HG03442 (cell line): ENCODE measurements around the gene CLEC20A.

Experiments
- ATAC-seq: cut with Tn5 transposase; IDR thresholded peaks from one replicate; pipeline ENCODE4 v1.9.1; 2021; ENCODE audit warnings: mild to moderate bottlenecking, moderate library complexity; ENCODE audit not compliant: unreplicated experiment

The CLEC20A gene

DNA sequence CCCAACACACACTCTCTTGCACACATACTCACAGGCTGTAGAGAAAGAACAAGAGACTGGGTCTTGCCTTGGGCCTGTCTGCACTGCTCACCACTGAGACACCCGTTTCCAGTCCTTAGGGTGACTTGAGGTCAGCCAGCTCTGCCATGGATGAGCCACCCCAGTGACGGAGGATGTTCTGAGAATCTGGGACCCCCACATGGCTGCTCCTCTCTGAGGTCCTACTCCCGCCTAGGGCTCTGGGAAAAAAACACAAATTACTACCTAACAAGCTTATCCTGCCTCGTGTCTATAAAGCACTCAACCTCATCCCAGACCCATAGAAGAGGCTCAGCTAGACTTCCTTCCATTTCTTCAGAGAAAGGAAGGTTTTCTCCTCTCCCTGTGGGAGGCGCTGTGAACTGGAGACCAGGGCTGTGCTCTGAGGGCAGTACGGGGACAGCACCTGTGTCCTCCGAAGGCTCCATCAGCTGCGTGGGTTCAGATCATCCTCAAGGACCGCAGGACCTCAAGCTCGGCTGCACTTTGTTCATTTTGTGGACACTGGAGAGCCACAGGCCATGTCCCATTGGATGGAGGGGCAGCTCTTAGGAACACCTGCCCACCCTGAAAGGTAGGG is 4.3 kb upstream of the CLEC20A start:
- ATAC-seq = no peak

DNA sequence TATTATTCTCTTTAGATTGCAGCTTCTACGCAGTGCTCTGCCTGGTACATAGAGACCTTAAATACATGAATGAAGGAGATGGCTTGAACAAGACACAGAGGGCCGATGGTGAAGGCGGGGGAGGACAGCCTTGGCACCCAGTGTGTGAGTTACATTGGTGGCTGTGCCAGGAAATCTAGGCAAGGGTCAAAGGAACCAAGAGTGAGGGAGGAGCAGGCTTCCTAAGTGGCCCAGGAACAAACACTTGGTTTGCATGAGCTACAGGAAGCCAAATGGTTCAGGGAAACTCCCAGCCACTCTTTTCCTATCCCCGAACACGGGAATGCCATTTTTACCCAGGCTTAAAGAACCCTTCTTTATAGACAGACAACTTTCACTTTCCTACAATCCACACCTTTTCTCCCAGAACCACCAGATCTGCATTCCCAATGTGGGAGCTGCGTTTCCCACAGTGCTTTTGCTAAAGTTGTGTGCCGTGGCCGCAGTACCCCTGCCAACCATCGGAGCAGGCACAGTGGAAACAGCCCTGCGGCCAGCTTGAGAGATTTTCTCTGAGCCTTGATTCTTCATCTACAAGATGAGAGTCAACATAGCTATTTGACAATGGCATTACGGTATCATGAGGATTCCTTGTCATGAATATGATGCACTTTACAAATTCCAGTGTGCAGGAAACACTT is 3.5 kb upstream of the CLEC20A start:
- no peak for ATAC-seq

DNA sequence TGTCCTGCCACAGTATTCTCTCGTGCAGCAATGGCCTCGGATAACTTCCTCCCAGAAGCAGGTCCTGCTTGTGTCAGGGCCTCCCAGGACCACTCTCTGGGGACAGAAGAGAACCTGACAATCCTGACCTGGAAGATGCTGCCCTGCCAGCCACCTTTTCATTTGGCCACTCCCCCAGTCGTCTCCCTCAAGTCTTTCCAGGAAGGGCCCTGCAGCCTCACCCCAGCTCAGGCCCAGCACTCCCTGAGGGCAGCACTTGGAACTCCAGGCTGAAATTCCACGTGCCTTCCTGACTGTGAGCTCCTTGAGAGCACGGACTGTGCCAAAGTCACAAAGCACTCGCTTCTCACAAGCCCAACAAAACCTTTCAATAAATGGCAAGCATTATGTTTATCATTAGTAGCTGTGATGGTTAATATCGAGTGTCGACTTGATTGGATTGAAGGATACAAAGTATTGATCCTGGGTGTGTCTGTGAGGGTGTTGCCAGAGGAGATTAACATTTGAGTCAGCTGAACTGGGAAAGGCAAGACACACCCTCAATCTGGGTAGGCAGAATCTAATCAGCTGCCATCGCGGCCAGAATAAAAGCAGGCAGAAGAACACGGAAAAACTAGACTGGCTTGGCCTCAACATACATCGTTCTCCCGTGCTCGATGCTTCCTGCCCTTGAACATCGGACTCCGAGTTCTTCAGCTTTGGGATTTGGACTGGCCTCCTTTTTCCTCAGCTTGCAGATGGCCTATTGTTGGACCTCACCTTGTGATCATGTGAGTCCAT is 2.3 kb upstream of the CLEC20A start:
- no peak for ATAC-seq

DNA sequence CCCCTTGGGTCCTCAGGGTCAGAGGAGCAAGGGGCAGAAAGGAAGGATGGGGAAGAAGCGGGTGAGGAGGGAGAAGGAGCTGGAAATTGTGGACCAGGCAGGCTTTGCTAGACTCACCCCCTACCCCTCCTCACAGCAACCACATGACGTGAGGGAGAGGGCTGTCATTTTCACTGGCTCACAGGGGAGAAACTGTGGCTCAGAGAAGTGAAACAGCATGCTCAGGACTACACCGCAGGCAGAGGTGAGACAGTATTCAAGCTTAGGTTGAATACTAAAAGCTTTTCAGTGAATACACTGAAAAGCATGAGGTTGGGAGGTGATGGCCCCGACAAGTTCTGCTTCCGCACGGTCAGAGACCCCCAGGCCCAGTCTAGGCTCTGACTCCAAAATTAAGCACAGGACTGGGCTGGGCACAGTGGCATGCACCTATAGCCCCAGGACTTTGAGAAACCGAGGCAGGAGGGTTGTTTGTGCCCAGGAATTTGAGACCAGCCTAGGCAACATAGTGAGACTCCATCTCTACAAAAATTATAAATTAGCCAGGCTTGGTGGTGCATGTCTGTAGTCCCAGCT is 1.2 kb upstream of the CLEC20A start:
- ATAC-seq = no peak

DNA sequence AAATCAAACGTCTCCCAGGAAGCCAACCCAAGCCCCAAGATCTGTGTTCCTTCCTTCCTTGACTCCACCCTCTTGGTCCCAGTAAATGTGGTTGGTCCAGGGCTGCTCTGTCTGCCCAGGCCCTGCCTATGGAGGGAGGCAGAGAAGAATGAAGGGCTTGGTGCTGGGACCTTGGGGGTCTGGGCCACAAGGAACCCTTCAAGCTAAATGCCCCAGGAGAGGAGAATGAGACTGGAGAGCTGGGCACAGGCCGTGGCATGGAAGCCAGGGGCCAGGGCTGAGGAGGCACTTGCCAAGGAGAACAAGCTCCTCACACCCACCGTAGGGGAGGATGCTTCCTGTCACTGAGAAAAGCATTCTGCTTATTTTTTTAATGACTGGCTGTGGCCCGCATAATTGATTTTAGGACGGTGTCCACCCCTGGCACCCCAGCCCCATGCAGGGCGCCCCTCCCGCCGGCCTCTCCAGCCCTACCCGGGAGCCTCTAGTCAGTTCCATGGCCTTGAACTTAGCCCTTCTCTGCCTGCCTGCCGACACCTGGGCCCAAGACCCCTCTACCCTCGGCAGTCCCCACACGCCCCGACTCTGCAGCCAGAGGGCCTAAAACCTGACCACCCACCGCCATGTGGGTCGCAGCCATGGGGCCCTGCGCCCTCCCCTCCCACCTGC is 889 bp downstream of the CLEC20A start:
- ATAC-seq = no peak

DNA sequence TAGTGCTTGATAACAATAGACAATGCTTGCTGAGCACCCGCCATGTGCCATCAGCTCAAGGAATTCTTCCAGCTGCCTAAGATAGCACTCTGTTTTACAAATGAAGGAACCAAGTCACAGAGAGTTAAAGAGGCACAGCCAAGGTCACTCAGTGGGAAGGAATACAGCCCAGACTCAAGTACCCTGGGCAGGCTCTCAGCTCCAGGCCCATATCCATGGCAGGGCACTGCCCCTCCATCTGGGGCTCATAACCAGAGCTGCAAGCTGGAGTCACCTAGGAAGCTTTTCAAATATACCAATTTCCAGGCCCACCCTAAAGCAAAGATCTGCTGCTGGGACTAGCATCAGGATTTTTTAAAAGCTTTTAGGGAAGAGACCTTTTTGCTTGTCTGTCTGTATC is 1.6 kb downstream of the CLEC20A start:
- ATAC-seq = no peak

DNA sequence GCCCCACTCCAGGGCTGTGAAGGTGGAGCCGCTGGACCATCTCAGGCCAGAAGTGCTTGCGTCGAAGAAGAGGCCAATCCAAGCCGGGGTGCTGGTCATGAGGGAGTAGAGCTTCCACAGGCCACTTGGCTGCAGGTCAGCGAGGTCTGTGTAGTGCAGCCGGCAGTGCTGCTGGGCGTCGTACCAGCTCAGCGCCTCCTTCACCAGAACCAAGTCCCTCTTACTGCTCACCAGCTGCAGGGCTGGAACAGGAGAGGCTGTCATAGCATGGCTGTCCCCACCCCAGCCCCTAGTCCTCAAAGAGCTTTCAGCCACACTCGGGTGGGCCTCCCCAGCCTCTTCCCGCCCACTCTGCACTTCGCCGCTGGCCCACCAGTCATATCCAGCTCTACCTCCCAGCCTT is 2.2 kb downstream of the CLEC20A start:
- no peak for ATAC-seq

DNA sequence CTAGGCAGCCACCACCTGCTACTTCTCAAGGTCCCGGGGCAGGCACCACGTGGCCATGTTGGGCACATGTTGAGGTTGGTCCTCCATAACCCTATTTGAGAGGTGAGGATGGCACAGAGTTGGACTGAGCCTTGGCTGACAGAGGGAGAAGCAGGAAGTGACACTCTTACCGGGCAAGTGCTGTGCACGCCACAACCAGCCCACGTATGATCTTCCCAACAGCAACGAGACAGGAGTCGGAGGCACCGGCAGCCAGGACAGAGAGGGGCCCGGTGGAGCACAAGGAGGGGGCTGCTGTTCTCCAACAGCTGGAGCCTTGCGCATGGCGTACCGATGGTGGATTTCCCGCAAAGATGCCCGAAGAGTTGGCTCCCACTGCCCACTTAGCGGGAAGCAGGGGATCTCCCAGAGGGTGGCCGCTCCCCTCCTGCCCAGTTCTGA is 3.4 kb downstream of the CLEC20A start:
- ATAC-seq = no peak

DNA sequence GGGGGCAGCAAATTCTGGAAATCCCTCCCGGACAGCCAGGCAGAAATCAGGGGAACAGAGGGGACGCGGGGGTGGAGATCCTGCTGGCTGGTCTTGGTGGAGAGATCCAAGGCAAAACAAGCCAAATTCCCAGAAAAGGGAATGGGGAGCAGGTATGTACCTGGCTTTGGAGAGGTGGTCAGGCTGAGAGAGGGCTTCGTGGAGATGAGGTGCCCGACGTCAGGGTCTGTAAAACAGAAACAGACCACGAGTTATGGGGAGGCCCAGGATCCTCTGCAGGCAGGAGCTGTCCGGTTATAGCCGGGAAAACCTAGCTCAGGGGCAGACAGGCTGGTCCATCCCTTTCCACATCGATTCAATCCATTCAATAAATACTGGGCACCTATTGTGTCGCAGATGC is 4.4 kb downstream of the CLEC20A start:
- ATAC-seq = no peak

DNA sequence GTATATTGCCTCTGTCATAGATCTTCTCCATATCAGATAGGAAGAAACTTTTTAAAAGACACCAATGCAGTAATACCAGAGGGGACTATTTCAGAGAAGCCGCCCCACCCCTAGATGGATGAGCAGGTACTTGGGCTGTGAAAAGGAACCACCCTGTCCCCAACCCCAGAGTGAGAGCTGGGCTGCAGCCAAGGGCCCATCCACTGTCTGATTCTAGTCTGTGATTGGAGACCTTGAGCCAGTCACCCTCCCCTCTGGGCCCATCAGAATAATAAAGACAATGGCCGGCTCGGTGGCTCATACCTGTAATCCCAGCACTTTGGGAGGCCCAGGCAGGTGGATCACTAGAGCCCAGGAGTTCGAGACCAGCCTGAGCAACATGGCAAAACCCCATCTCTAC is 5.0 kb downstream of the CLEC20A start:
- ATAC-seq = no peak

DNA sequence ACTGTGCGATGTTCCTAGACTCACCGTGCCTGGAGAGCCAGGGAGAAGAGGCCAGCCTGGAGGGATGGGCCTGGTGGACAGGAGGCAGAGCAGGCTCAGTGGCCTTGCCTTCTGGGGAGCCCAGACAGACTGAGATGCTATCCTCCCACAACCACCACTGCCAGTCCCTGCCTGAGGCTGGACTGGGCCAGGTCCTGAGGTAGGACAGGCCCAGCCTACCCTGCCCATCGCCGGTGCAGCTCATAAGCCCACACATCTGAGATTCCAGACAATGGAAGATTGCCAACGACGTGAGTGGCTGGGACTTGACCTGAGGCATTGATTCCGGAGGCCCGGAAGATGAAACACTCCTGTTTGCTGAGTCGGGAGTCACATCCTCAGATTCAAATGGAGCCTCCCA is 5.8 kb downstream of the CLEC20A start:
- ATAC-seq = no peak

DNA sequence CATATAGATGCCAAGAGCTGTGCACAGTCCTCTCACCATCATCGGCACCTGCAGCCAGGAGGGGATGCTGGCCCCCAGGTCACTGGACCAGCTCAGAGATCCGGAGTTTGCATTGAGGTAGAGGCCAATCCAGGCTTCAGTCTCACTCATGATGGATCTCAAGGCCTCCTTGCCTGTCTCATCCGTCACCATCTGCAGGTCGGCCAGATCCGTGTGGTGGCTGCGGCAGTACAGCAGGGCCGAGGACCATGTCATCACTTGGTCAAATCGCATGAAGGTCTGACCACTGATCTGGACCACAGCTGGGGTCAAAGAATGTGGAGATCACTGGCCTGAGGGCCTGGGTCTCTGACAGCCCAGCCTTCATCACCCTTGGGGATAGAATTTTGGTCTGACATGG is 6.6 kb downstream of the CLEC20A start:
- no peak for ATAC-seq

DNA sequence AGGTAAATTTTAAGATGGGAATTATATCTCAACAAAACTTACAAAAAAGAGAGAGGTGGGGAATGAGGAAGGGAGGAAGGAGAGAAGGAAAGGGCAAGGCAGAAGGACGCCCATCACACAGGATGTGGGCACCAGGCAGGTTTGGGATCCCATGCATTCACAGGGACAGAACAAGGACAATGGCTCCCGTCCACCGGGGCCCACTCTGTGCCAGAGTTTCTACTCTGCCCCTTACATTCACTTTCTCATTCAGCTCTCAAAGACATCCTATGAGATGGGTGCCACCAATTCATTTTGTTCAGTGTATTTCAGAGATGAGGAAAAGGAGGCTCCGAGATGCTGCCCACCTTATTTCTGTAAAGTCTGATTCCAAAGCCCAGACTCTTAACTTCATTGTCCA is 7.4 kb downstream of the CLEC20A start:
- ATAC-seq = no peak

DNA sequence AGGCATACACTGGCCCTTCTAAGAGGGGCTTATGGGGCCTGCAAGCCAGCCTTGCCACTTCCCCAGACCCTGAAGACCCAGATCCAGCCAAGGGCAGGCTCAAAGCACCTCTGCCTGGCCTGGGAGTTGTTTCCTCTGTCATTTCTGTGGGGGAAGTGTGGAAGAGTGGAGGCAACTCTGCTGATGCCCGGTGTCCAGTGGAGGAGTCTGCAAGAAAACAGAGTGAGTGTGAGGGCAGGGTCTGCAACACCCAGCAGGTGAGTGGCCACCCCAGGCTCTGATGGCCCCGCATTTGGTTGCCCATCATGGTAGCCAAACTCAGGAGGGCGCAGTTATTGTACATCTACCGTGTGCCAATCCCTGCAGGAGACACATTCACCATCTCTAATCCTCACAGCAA is 8.4 kb downstream of the CLEC20A start:
- ATAC-seq = no peak

DNA sequence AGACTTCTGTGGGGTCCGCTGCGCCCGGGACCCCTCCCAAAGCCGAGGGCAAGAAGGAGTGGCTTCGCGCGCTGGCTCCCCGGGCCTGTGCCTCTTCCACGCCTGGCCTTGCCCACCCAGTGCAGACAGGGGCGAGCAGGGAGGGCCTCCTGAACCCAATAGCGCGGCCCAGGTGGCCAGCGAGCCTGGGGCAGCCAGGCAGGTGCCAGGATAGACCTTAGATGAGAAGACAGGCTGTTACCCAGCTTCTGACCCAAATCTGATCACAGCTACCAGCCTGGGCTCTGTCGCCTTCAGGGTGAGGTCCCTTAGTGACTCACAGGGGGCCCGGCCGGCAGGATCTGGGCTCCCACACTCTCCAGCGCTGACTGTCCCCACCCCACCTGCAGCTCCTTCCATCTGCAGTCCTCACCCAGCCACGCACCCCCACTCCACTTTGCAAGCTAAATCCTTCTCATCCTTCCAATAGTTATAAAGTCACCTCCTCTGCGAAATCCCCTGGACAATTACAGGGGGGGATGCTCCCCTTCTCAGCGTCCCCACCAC is 9.6 kb downstream of the CLEC20A start:
- no peak for ATAC-seq

DNA sequence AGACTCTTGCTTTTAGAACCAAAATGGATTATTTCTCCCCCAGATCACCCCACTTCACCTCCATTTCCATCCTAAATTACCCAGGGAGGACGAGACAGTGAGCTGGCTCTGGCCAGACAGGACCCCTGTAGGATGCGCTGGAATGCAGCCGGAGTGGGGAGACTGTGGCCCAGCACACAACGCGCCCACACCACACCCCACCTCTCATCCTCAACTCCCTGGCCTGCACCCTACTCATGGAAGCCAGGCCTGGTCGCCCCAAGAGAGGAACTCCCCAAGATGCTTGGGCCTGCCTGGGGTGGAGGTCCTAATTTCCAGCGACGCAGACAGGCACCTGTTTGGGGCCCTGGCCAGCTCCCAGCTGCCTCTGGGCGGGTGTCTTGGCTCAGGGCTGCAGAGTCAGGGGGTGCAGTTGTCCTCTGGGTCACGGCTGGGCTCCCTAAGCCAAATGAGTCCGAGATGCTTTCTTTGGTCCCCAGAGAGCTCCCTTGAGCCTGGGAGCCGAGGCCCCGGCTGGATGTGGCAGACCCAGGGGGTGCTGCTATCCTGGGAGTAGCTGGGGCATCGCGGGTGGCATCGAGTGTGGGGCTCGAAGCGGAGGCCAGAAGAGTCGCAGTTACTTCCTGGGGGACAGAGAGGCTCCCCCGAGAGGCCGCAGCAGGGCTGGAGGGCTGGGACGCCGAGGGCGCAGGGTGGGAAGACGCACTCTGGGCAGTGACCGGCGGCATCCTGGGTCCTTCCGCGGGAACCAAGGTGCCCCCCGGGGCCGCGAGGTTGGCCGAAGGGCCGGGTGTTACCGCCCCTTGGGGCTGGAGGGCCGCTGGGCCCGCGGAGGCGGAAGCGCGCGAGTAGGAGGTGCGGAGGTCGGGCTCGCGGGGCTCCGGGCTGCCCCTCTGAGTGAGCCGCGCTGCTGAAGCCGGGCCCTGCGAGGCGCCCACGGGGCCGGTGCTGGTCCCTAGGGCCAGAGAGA is 10.4 kb downstream of the CLEC20A start:
- no peak for ATAC-seq

DNA sequence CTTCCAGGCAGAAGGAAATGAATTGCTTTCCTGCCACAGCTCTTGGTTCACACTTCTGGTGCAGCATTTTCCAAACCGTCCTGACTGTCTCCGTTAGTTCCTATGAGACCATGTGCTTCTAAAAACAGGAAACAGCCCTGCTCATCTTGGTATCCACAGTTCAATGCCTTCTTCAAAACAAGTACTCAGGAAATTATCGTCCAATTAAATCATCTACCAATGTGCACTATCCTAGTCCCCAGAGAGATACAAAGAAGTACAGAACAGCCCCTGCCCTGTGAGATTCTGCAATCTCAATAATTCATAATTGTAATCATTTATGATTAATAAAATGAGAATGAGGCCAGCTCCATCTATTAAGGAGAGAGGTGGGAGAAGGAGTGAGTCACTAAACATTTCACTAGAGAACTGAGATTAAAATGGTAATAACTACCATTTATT is 11.2 kb downstream of the CLEC20A start:
- no peak for ATAC-seq

DNA sequence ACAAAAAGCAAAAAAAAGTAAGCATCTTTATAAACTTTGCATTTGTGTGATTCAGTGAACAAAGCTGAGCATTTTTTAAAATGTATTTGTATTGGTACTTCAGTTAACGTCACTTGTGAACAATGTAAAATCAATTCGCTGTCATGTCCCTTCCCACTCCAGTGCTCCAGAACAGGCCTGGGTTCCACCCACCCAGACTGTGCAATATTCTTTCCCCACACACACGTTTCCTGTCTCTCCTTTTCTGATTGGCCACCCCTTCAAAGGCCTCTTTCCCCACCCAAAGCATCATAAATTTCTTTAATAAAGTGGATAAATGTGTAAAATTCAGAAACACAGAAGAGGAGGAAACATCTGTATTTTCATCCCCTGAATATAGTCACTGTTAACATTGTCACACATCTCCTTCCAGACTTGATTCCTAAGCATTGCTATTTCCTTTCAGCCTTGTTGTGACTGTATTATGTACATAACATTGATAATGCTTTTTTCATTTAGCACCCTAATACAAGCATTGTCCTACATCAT is 12.0 kb downstream of the CLEC20A start:
- ATAC-seq = no peak

DNA sequence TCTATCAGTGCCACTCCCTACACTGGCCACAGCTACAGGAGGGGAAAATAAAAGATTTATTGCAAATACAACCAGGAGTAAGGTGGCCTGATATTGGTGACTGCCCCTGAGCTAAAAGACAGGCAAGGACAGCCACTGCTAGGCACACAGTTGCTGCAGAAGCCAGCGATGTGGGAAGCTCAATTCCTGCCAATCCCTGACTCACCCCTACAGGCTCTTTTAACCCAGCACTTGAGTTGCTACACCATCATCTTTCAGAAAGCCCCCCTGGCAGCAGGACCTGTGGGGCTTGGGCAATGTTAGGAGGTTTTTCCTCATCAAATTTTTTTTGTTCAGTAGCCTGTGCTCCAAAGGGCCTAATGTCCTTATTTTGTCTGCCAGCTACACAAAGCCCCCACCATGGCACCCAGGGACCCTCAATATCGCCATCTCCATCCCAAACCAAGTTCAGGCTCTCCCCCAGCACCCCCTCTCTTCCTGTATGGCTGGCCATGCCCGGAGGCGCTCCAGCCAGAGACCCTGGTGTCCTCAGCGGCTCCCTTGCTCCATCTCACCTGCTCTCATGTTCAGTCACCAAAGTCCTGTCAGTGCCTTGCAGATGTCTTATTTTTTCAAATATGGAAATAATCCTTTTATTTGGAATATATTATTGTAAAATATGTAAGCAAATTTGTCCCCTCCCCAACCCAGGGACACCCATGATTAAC is 13.4 kb downstream of the CLEC20A start:
- no peak for ATAC-seq
